ENCODE measurements around the gene SBF2.

Gene SBF2

GRCh38 chr11:9750551-9750950 is 543.5 kb downstream of the SBF2 start:
- no peaks in the 10 kb centered on the region for H3K9me3 ChIP-seq (ENCODE audit: insufficient read depth, low read length)
- peak overlapping the region; percentile 84 for H3K27ac ChIP-seq (ENCODE audit: low read depth, low read length)
- H3K27me3 ChIP-seq (ENCODE audit: low read length), result no peaks in the 10 kb centered on the region
- no peak overlapping the region for H3K4me3 ChIP-seq (ENCODE audit: insufficient read depth, low read length, poor library complexity, severe bottlenecking)
- H3K9me2 ChIP-seq (replicated peaks; ENCODE audit: insufficient read depth, low read length), result no peaks in the 10 kb centered on the region
- no peaks in the 10 kb centered on the region for H4K20me1 ChIP-seq (ENCODE audit: low read depth, low read length)
- TF ChIP-seq CTCF (IDR thresholded peaks at IDR 0.05; ENCODE audit: insufficient read depth, low read length, poor library complexity, severe bottlenecking), result no peak
- TF ChIP-seq EZH2phosphoT487 (conservative IDR thresholded peaks at IDR 0.05; ENCODE audit: low read length), result no peak
- no peak overlapping the region for H3K9ac ChIP-seq (ENCODE audit: low read length)
- peaks cover 93% of the 10 kb centered on the region for H3F3A ChIP-seq (ENCODE audit: insufficient read depth)
- H3K36me3 ChIP-seq (ENCODE audit: low read length), result peaks cover 61% of the 10 kb centered on the region
- no peak overlapping the region for H3K4me2 ChIP-seq (ENCODE audit: low read depth, low read length, poor library complexity, severe bottlenecking)
- peaks cover 26% of the 10 kb centered on the region for H3K79me2 ChIP-seq (ENCODE audit: insufficient read depth, low read length)
- H2AFZ ChIP-seq (ENCODE audit: low read depth, low read length, severe bottlenecking), result no peak overlapping the region

GRCh38 chr11:9748361-9748970 is 545.6 kb downstream of the SBF2 start:
- H3K4me3 ChIP-seq (ENCODE audit: insufficient read depth, low read length, poor library complexity, severe bottlenecking), result no peak overlapping the region
- H3F3A ChIP-seq (ENCODE audit: insufficient read depth), result peaks cover 92% of the 10 kb centered on the region
- H4K20me1 ChIP-seq (ENCODE audit: low read depth, low read length), result no peaks in the 10 kb centered on the region
- peaks cover 40% of the 10 kb centered on the region for H3K79me2 ChIP-seq (ENCODE audit: insufficient read depth, low read length)
- H3K9me3 ChIP-seq (ENCODE audit: insufficient read depth, low read length), result no peaks in the 10 kb centered on the region
- H3K36me3 ChIP-seq (ENCODE audit: low read length), result peaks cover 68% of the 10 kb centered on the region
- H3K27ac ChIP-seq (ENCODE audit: low read depth, low read length), result peak overlapping the region; percentile 95
- TF ChIP-seq CTCF (IDR thresholded peaks at IDR 0.05; ENCODE audit: insufficient read depth, low read length, poor library complexity, severe bottlenecking) (peak; percentile 91), EZH2phosphoT487 (conservative IDR thresholded peaks at IDR 0.05; ENCODE audit: low read length) (no peak)
- H3K9ac ChIP-seq (ENCODE audit: low read length), result peak overlapping the region; percentile 39; the same call in 1 of the 2 replicates
- H2AFZ ChIP-seq (ENCODE audit: low read depth, low read length, severe bottlenecking), result no peak overlapping the region
- H3K4me2 ChIP-seq (ENCODE audit: low read depth, low read length, poor library complexity, severe bottlenecking), result peak overlapping the region; percentile 69
- H3K27me3 ChIP-seq (ENCODE audit: low read length), result no peaks in the 10 kb centered on the region
- no peaks in the 10 kb centered on the region for H3K9me2 ChIP-seq (replicated peaks; ENCODE audit: insufficient read depth, low read length)

DNA sequence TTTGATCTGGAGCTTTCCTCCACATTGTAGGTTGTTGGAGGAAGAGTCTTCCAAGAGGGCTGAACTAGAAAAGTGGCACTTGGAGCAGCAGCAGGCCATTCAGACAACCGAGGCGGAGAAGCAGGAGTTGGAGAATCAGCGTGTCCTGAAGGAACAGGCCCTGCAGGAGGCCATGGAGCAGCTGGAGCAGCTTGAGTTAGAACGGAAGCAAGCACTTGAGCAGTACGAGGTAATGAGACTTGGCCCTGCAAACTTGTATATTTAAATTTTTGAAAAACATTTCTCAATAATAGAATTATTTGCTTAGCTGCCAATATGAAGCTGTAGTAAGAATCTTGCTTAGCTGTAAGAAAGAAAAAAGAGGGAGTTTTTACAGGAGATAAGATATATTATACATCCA is 546.2 kb downstream of the SBF2 start:
- no peak overlapping the region for H3K4me3 ChIP-seq (ENCODE audit: insufficient read depth, low read length, poor library complexity, severe bottlenecking)
- H3K4me2 ChIP-seq (ENCODE audit: low read depth, low read length, poor library complexity, severe bottlenecking), result peak overlapping the region; percentile 69

More for the DNA sequence above, 546.2 kb downstream of the SBF2 start:
- H3K9me2 ChIP-seq (replicated peaks; ENCODE audit: insufficient read depth, low read length), result no peaks in the 10 kb centered on the region
- H3K36me3 ChIP-seq (ENCODE audit: low read length), result peaks cover 67% of the 10 kb centered on the region
- no peak for TF ChIP-seq EZH2phosphoT487 (conservative IDR thresholded peaks at IDR 0.05; ENCODE audit: low read length)
- no peak for TF ChIP-seq CTCF (IDR thresholded peaks at IDR 0.05; ENCODE audit: insufficient read depth, low read length, poor library complexity, severe bottlenecking)
- H3K27me3 ChIP-seq (ENCODE audit: low read length), result no peaks in the 10 kb centered on the region
- H3K27ac ChIP-seq (ENCODE audit: low read depth, low read length), result peak overlapping the region; percentile 95
- peaks cover 40% of the 10 kb centered on the region for H3K79me2 ChIP-seq (ENCODE audit: insufficient read depth, low read length)
- peak overlapping the region; percentile 39 for H3K9ac ChIP-seq (ENCODE audit: low read length)
- H2AFZ ChIP-seq (ENCODE audit: low read depth, low read length, severe bottlenecking), result no peak overlapping the region
- no peaks in the 10 kb centered on the region for H4K20me1 ChIP-seq (ENCODE audit: low read depth, low read length)
- H3K9me3 ChIP-seq (ENCODE audit: insufficient read depth, low read length), result no peaks in the 10 kb centered on the region
- H3F3A ChIP-seq (ENCODE audit: insufficient read depth), result peaks cover 86% of the 10 kb centered on the region

All from SU-DHL-6 (cell line).